ENCODE data around the gene ZNF414. TPM values are rescaled to one million over a fixed set of nuclear protein-coding genes. Genes with fewer than 3 reads are reported as not detected.

ZNF414 gene
- total and polyA plus RNA-seq, 10 of the 15 experiments (the other 5 are each of a cell fraction or from before 2014, with no cell fraction given) = 0.16 to 23.7 (median 5.3) TPM; not detected in 1

DNA sequence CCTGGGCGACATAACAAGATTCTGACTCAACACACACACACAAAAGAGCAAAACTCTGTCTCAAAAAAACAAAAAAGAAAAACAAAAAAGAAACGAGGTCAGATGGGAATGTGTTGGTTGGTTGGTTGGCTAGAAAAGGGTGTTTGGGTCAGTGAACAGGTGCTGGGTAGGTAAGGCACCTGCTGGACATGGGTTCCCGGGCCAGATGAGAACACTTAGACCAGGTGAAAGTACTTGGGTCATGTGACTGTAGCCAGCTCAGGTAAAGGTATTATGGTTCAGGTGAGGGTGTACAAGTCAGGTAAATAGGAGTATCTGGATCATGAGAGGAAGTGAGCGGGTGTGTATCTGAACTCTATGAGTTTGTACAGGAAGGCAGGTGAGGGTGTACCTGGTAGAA lies 14.5 kb upstream of the ZNF414 start:
- no TSS peak for BruUV-seq (replicated peaks)
- H2AFZ ChIP-seq (ENCODE audit: control insufficient read depth, low read depth, low read length) = no peak overlapping the region
- ATAC-seq = no peak
- H3K4me3 ChIP-seq = no peak overlapping the region
- H3K9me3 ChIP-seq (replicated peaks; ENCODE audit: control insufficient read depth, insufficient read depth, low read length) = no peaks in the 10 kb centered on the region; the same call in 2 of the 3 replicates
- no peak for DNase-seq (ENCODE audit: low read depth, low spot score)
- ChIA-PET POLR2A (no interaction called here), CTCF (no interaction called here), RAD21 (ENCODE audit: unreplicated experiment) (no interaction called here), SMC1A (ENCODE audit: uncharacterized antibody, unreplicated experiment) (no interaction called here)
- no peak for TF ChIP-seq SMARCA5 (IDR thresholded peaks at IDR 0.05)
- TF ChIP-seq, protein P1, sequence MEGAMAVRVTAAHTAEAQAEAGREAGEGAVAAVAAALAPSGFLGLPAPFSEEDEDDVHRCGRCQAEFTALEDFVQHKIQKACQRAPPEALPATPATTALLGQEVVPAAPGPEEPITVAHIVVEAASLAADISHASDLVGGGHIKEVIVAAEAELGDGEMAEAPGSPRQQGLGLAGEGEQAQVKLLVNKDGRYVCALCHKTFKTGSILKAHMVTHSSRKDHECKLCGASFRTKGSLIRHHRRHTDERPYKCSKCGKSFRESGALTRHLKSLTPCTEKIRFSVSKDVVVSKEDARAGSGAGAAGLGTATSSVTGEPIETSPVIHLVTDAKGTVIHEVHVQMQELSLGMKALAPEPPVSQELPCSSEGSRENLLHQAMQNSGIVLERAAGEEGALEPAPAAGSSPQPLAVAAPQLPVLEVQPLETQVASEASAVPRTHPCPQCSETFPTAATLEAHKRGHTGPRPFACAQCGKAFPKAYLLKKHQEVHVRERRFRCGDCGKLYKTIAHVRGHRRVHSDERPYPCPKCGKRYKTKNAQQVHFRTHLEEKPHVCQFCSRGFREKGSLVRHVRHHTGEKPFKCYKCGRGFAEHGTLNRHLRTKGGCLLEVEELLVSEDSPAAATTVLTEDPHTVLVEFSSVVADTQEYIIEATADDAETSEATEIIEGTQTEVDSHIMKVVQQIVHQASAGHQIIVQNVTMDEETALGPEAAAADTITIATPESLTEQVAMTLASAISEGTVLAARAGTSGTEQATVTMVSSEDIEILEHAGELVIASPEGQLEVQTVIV (IDR thresholded peaks at IDR 0.05; ENCODE audit: borderline replicate concordance, partially characterized antibody) = no peak
- TF ChIP-seq HDAC6 (IDR thresholded peaks at IDR 0.05; ENCODE audit: unreplicated experiment) = no peak
- TF ChIP-seq IKZF1 (conservative IDR thresholded peaks at IDR 0.05) = no peak
- TF ChIP-seq, protein P2, sequence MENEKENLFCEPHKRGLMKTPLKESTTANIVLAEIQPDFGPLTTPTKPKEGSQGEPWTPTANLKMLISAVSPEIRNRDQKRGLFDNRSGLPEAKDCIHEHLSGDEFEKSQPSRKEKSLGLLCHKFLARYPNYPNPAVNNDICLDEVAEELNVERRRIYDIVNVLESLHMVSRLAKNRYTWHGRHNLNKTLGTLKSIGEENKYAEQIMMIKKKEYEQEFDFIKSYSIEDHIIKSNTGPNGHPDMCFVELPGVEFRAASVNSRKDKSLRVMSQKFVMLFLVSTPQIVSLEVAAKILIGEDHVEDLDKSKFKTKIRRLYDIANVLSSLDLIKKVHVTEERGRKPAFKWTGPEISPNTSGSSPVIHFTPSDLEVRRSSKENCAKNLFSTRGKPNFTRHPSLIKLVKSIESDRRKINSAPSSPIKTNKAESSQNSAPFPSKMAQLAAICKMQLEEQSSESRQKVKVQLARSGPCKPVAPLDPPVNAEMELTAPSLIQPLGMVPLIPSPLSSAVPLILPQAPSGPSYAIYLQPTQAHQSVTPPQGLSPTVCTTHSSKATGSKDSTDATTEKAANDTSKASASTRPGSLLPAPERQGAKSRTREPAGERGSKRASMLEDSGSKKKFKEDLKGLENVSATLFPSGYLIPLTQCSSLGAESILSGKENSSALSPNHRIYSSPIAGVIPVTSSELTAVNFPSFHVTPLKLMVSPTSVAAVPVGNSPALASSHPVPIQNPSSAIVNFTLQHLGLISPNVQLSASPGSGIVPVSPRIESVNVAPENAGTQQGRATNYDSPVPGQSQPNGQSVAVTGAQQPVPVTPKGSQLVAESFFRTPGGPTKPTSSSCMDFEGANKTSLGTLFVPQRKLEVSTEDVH (IDR thresholded peaks at IDR 0.05; ENCODE audit: low read depth, partially characterized antibody) = no peak
- no peak for TF ChIP-seq SMAD5 (IDR thresholded peaks at IDR 0.05; ENCODE audit: low read depth)
- no peak for TF ChIP-seq STAT1 (conservative IDR thresholded peaks at IDR 0.05)
- no peak for TF ChIP-seq ZBED1 (IDR thresholded peaks at IDR 0.05; ENCODE audit: borderline replicate concordance)
- H4K20me1 ChIP-seq (ENCODE audit: control insufficient read depth, insufficient read depth) = no peaks in the 10 kb centered on the region
- intact Hi-C loops (cut with micrococcal nuclease; ENCODE audit: unreplicated experiment) = no loop called here
- H3K79me2 ChIP-seq (ENCODE audit: control insufficient read depth, insufficient read depth, low read length) = no peaks in the 10 kb centered on the region
- no peak overlapping the region for H3K9ac ChIP-seq (ENCODE audit: control insufficient read depth, insufficient read depth, low read length)
- FAIRE-seq = no peak
- H3K4me2 ChIP-seq (ENCODE audit: control insufficient read depth, insufficient read depth) = no peak overlapping the region
- in situ Hi-C loops (cut with MboI) = no loop called here
- no peaks in the 10 kb centered on the region for H3K4me1 ChIP-seq (ENCODE audit: control insufficient read depth, insufficient read depth, low read length)
- no peak overlapping the region for H3K27ac ChIP-seq (ENCODE audit: control insufficient read depth, insufficient read depth)
- H3K27me3 ChIP-seq (replicated peaks in 1 of 2; ENCODE audit: control insufficient read depth in 2 of 2, insufficient read depth in 2 of 2, low read length in 1 of 2) = no peaks in the 10 kb centered on the region
- WGBS (ENCODE audit: insufficient coverage, insufficient replicate concordance, low lambda C conversion rate, missing lambda C conversion rate) = 73% methylated on average over 4 of the region's 4 CpGs
- no peaks in the 10 kb centered on the region for H3K36me3 ChIP-seq (ENCODE audit: control insufficient read depth in 2 of 2, insufficient read depth in 2 of 2, low read length in 1 of 2)

All from GM12878 (cell line).